Hematopoietic multipotent progenitor cell treated with erythropoietin and hydrocortisone succinate and interleukin-3 and kit ligand, for 4 days (in vitro differentiated cells): ENCODE measurements around the gene SMIM32.

Experiments used
- DNase-seq: peaks from one replicate; pipeline ENCODE4 v3.0.0-alpha.2; 2015

The SMIM32 gene

GRCh38 chr5:136192526-136193321 is at the start of gene SMIM32:
TSS of gene SMIM32 (minus strand) at chr5:136193162. CDS start at chr5:136192524, 638 bp downstream.
- DNase-seq, result peak; percentile 49

GRCh38 chr5:136242611-136243010 is 49.6 kb upstream of the SMIM32 start:
- no peak for DNase-seq

GRCh38 chr5:136242136-136242535 is 49.2 kb upstream of the SMIM32 start:
- DNase-seq, result no peak

- DNase-seq, result no peak
These were observed 47.9 kb upstream of the SMIM32 start for GRCh38 chr5:136240894-136241293.

GRCh38 chr5:136236479-136237083 is 43.6 kb upstream of the SMIM32 start:
- no peak for DNase-seq

- no peak for DNase-seq
These were observed 42.4 kb upstream of the SMIM32 start for GRCh38 chr5:136235321-136235720.

- DNase-seq, result no peak
These were observed 39.4 kb upstream of the SMIM32 start for GRCh38 chr5:136232316-136232715.

GRCh38 chr5:136230176-136230575 is 37.2 kb upstream of the SMIM32 start:
- no peak for DNase-seq

- no peak for DNase-seq
These were observed 35.3 kb upstream of the SMIM32 start for GRCh38 chr5:136228136-136228757.

- no peak for DNase-seq
These were observed 33.4 kb upstream of the SMIM32 start for GRCh38 chr5:136226401-136226800.

GRCh38 chr5:136225796-136226195 is 32.8 kb upstream of the SMIM32 start:
- no peak for DNase-seq

GRCh38 chr5:136222580-136223235 is 29.7 kb upstream of the SMIM32 start:
- DNase-seq, result no peak

- DNase-seq, result no peak
These were observed 28.4 kb upstream of the SMIM32 start for GRCh38 chr5:136221340-136221739.

GRCh38 chr5:136216230-136216629 is 23.3 kb upstream of the SMIM32 start:
- DNase-seq, result no peak

GRCh38 chr5:136215812-136216211 is 22.9 kb upstream of the SMIM32 start:
- DNase-seq, result no peak

GRCh38 chr5:136213919-136214493 is 21.0 kb upstream of the SMIM32 start:
- DNase-seq, result no peak

GRCh38 chr5:136212252-136212721 is 19.3 kb upstream of the SMIM32 start:
- DNase-seq, result peak; percentile 65

GRCh38 chr5:136211282-136212040 is 18.5 kb upstream of the SMIM32 start:
- no peak for DNase-seq

- DNase-seq, result no peak
These were observed 17.3 kb upstream of the SMIM32 start for GRCh38 chr5:136210259-136210658.

GRCh38 chr5:136209346-136209910 is 16.5 kb upstream of the SMIM32 start:
- no peak for DNase-seq

- DNase-seq, result peak; percentile 26
These were observed 16.0 kb upstream of the SMIM32 start for GRCh38 chr5:136208916-136209315.

GRCh38 chr5:136207631-136208030 is 14.7 kb upstream of the SMIM32 start:
- no peak for DNase-seq
